Activated CD4-positive, alpha-beta T cell treated with anti-CD3 and anti-CD28 coated beads for 36 hours (primary cell): ENCODE results near the gene RPGRIP1L. TPM values are rescaled to one million over a fixed set of nuclear protein-coding genes. Genes with fewer than 3 reads are reported as not detected.
A peak's percentile ranks its signal among the peaks of the same experiment; 100 is the strongest.
"Not testable (repeated sequence)": the region's sequence is repeated elsewhere in the genome, so short reads cannot be mapped to it uniquely, and the experiment has no call there.

Experiments used
- ATAC-seq: fragments of 200-7000 bp; cut with Tn5 transposase; one replicate; pipeline ENCODE4 v1.10.0; 2021; ENCODE audit warnings: mild to moderate bottlenecking, moderate library complexity
- CTCF ChIA-PET: fragments of 350-600 bp; sonication (Branson Sonifier 250); formaldehyde crosslinking; loops from one replicate; lab custom pipeline; 2021; ENCODE audit warnings: antibody characterized with exemption; lab: Charles Lee
- POLR2A ChIA-PET: fragments of 350-600 bp; sonication (Branson Sonifier 250); formaldehyde crosslinking; loops from one replicate; lab custom pipeline; 2021; ENCODE audit warnings: antibody characterized with exemption, inconsistent platforms; lab: Charles Lee
- DNase-seq: peaks from one replicate; pipeline ENCODE4 v3.0.0-alpha.2; 2020
- H3K27ac Mint-ChIP-seq: one replicate; pipeline ENCODE4 v1.8.0; 2021; ENCODE audit warnings: mixed read lengths
- H3K27me3 Mint-ChIP-seq: one replicate; pipeline ENCODE4 v1.8.0; 2021; ENCODE audit warnings: mixed read lengths
- H3K36me3 Mint-ChIP-seq: one replicate; pipeline ENCODE4 v1.8.0; 2021; ENCODE audit warnings: low read depth, mixed read lengths
- H3K4me1 Mint-ChIP-seq: one replicate; pipeline ENCODE4 v1.8.0; 2021; ENCODE audit warnings: mixed read lengths
- H3K4me3 Mint-ChIP-seq: one replicate; pipeline ENCODE4 v1.8.0; 2021; ENCODE audit warnings: mild to moderate bottlenecking, moderate library complexity, mixed read lengths
- H3K9me3 Mint-ChIP-seq: one replicate; pipeline ENCODE4 v1.8.0; 2021; ENCODE audit warnings: low read depth, mixed read lengths
- intact Hi-C, 2 experiments: fragments of 100-400 bp; cut with DNase I in 1 of 2; cut with micrococcal nuclease in 1 of 2; formaldehyde crosslinking; loops; one replicate each; pipeline versions ENCODE4 v1.14.2 to v1.15.1; 2022 to 2024; cut with DNase I, micrococcal nuclease
- total RNA-seq, 2 experiments: library from RNA; stranded (reverse); gene quantifications; one replicate each; pipeline ENCODE4 v1.2.3, GENCODE V29; 2021

The RPGRIP1L gene
- total RNA-seq, 2 experiments from 2014 or later, result 7.8 to 10.2 TPM

DNA sequence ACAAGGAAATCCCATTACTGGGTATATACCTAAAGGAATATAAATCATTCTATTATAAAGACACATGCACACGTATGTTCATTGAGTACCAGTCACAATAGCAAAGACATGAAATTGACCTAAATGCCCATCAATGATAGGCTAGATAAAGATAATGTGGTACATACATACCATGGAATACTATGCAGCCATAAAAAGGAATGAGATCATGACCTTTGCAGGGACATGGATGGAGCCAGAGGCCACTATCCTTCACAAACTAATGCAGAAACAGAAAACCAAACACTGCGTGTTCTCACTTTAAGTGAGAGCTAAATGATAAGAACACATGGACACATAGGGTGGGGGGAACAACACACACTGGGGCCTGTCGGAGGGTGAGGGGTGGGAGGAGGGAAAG, 18.3 kb downstream of the RPGRIP1L start:
- CTCF ChIA-PET, H3K4me1 Mint-ChIP-seq, H3K9me3 Mint-ChIP-seq, POLR2A ChIA-PET, H3K27me3 Mint-ChIP-seq, intact Hi-C loops, DNase-seq, H3K27ac Mint-ChIP-seq, H3K4me3 Mint-ChIP-seq, ATAC-seq: not testable (repeated sequence)
- peaks cover 22% of the 10 kb centered on the region for H3K36me3 Mint-ChIP-seq

DNA sequence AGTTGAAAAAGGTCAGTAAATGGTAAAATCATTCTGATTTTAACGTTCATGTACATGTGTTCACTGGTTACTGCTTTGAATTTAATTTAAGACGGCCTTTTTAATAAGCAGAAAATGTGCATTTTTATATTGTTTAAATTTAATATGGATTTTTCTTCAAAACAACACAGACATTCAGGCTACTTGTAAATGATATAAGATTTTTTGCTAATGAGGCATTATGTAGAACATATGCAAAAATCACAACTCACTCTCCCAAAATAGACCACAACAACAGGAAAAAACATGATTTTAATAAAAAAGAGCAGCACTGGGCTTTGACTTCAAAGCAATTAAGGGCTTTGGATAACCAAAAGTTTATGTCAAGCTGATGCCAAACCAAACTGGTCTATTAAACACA, 22.3 kb downstream of the RPGRIP1L start:
- H3K36me3 Mint-ChIP-seq, result peaks cover 24% of the 10 kb centered on the region
- POLR2A ChIA-PET, result no interaction called here
- no peaks in the 10 kb centered on the region for H3K27me3 Mint-ChIP-seq
- no peak for DNase-seq
- no peak overlapping the region for H3K27ac Mint-ChIP-seq
- no peaks in the 10 kb centered on the region for H3K4me1 Mint-ChIP-seq
- intact Hi-C loops, result no loop called here
- CTCF ChIA-PET, result interaction anchor here (1.1 kb wide), 1 partner anchor 15 kb away, joined by 3 read pairs; no protein-coding TSS in a partner anchor
- H3K4me3 Mint-ChIP-seq, result no peak overlapping the region
- H3K9me3 Mint-ChIP-seq, result no peaks in the 10 kb centered on the region
- no peak for ATAC-seq

DNA sequence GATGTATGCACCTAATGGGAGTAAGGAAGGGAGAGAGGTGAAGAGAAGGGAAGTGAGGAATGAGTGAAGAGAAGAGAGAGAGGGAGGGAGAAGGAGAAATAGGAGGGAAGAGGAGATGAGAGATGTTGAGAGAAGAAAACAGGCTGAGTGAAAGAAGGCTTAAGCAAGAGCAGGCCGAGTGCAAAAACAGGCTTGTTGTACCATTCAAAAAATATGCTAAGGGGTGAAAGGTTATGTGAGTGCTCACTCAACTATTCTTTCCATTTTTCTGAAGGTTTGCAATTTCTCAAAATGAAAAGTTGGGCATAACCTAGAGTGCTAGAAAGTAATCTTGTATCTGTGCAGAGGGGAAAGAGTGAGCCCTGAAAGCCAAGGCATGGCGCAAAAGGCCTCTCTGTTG, 22.9 kb downstream of the RPGRIP1L start:
- Mint-ChIP-seq H3K27me3 (no peaks in the 10 kb centered on the region), H3K36me3 (peaks cover 24% of the 10 kb centered on the region), H3K4me3 (no peak overlapping the region), H3K9me3 (no peaks in the 10 kb centered on the region), H3K4me1 (no peaks in the 10 kb centered on the region), H3K27ac (no peak overlapping the region)
- CTCF ChIA-PET, result no interaction called here
- POLR2A ChIA-PET, result no interaction called here
- intact Hi-C loops, result no loop called here
- ATAC-seq (no peak), DNase-seq (no peak)

DNA sequence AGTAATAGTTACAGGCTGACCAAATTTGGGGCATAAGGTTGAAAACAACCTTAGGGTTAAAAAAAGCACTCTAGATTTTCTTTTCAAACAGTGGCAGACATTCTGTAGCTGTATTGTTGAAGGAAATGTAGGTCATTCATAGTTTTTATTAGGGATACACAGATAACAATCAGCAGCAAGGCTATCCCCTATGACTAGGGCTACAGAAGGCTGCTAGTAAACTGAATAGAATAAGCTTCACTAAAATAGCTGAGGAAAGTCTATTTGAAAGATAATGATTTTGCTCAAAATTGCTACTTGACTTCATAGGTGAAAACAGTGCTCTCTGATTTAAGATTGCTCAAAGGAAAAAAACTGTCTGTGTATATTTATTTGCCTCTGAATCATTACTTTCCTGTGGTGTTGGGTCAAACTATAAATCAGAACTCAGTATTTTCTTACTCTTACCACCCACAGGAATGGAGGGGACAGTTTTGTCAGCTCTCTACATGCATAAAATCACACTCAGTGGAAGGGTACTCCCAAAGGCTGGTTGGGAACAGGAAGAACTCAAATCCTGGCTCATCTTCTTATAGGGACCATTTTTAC, 24.8 kb downstream of the RPGRIP1L start:
- intact Hi-C loops, result no loop called here
- ChIA-PET POLR2A (no interaction called here), CTCF (interaction anchor here (0.6 to 1.4 kb wide), 2 partner anchors 14 to 64 kb away, joined by 3 to 6 read pairs; no protein-coding TSS in a partner anchor)
- no peak for DNase-seq
- no peak for ATAC-seq
- no peaks in the 10 kb centered on the region for H3K27me3 Mint-ChIP-seq
- no peak overlapping the region for H3K27ac Mint-ChIP-seq
- no peak overlapping the region for H3K4me3 Mint-ChIP-seq
- no peaks in the 10 kb centered on the region for H3K4me1 Mint-ChIP-seq
- H3K9me3 Mint-ChIP-seq, result no peaks in the 10 kb centered on the region
- peaks cover 13% of the 10 kb centered on the region for H3K36me3 Mint-ChIP-seq

DNA sequence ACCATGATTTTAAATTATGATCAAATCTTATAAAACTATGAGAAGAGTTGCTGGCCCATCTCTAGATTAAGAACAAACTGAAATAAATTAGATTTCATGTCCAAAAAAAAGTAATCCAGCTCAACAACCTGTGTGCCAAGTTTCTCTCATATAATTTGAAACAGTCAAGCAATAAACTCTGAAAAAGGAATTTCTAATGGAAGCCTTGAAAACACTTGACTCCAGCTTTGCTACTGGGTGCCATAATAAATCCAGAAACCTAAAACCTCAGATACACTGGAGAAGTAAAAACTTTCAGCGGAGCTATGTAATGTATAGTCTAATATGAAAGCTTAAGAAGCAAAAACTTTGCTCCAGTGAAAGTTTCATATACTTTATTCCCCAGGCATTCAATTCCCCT, 25.5 kb downstream of the RPGRIP1L start:
- intact Hi-C loops, result no loop called here
- POLR2A ChIA-PET, result no interaction called here
- CTCF ChIA-PET, result interaction anchor here (0.6 to 1.4 kb wide), 3 partner anchors 12 to 65 kb away, joined by 3 to 6 read pairs (median 3); no protein-coding TSS in a partner anchor

DNA sequence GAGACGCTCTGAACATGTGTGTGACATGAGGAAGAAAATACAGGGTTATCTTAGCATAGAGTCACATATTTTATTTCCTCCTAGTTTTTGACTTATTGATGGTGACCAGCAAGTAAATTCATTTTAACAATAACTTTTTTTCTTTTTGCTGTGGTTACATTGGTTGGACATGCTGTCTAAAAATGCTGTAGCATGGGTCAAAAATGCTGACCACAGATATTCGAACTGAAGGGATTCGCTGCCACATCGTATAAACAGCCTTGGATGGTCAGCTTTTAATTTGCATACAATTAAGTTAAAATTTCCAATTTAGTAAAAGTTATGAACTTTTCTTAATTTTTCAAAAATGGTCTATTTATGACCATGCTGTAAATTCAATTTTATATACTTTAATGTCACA, 30.5 kb downstream of the RPGRIP1L start:
- Mint-ChIP-seq H3K4me3 (no peak overlapping the region), H3K9me3 (no peaks in the 10 kb centered on the region), H3K36me3 (no peaks in the 10 kb centered on the region), H3K27ac (no peak overlapping the region), H3K4me1 (no peaks in the 10 kb centered on the region), H3K27me3 (no peaks in the 10 kb centered on the region)
- intact Hi-C loops, result no loop called here
- ATAC-seq, result no peak
- CTCF ChIA-PET, result no interaction called here
- POLR2A ChIA-PET, result no interaction called here
- no peak for DNase-seq

More for the DNA sequence above, 25.5 kb downstream of the RPGRIP1L start:
- Mint-ChIP-seq H3K4me3 (no peak overlapping the region), H3K27me3 (no peaks in the 10 kb centered on the region), H3K27ac (no peak overlapping the region), H3K4me1 (no peaks in the 10 kb centered on the region), H3K9me3 (no peaks in the 10 kb centered on the region), H3K36me3 (peaks cover 6% of the 10 kb centered on the region)
- ATAC-seq (no peak), DNase-seq (no peak)

DNA sequence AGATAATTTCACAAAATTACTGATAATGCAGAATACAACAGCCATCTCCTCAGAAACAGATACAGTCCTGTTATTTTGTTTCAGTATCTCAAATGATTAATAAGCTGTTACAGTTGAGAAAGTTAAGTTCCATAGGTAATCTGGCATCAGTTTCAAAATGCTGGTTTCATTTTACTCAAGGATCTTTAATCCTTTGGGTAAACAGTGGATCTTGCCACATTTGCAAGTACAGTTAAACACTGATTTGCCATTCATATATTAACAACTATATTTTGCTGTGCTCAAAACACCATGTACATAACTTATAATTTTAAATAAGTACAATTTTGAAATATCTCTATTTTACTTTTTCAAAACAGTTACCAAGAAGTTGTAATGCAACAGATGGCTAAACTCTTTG, 31.2 kb downstream of the RPGRIP1L start:
- no peaks in the 10 kb centered on the region for H3K9me3 Mint-ChIP-seq
- no peaks in the 10 kb centered on the region for H3K36me3 Mint-ChIP-seq
- H3K4me3 Mint-ChIP-seq, result no peak overlapping the region
- POLR2A ChIA-PET, result no interaction called here
- no peaks in the 10 kb centered on the region for H3K27me3 Mint-ChIP-seq
- ATAC-seq (no peak), DNase-seq (no peak)
- CTCF ChIA-PET, result interaction anchor here (0.7 to 1.0 kb wide), 2 partner anchors 123 to 127 kb away, joined by 3 read pairs; no protein-coding TSS in a partner anchor
- no peak overlapping the region for H3K27ac Mint-ChIP-seq
- intact Hi-C loops, result no loop called here
- no peaks in the 10 kb centered on the region for H3K4me1 Mint-ChIP-seq

DNA sequence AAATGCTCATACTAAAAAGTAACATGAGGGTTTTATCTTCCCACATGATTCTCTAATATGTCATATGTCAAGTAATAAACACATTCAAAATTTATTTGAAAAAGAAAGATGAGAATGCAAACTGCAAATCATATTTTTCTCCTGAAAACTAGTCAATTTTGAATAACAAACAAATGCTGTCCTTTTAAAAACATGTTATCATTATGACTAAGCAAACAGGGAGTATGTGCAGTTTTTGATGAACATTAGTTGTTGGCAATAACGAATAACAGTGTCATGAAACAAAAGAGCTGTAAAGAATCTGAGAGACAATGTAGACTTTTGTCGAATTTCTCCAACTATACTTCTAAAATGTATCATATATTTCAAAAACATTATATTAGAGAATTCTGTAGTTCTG, 34.8 kb downstream of the RPGRIP1L start:
- H3K27ac Mint-ChIP-seq, result no peak overlapping the region
- no peak for ATAC-seq
- intact Hi-C loops, result no loop called here
- POLR2A ChIA-PET, result no interaction called here
- peaks cover 16% of the 10 kb centered on the region for H3K4me1 Mint-ChIP-seq
- DNase-seq, result no peak
- no peak overlapping the region for H3K4me3 Mint-ChIP-seq
- H3K36me3 Mint-ChIP-seq, result no peaks in the 10 kb centered on the region
- no peaks in the 10 kb centered on the region for H3K27me3 Mint-ChIP-seq
- H3K9me3 Mint-ChIP-seq, result no peaks in the 10 kb centered on the region
- CTCF ChIA-PET, result no interaction called here

DNA sequence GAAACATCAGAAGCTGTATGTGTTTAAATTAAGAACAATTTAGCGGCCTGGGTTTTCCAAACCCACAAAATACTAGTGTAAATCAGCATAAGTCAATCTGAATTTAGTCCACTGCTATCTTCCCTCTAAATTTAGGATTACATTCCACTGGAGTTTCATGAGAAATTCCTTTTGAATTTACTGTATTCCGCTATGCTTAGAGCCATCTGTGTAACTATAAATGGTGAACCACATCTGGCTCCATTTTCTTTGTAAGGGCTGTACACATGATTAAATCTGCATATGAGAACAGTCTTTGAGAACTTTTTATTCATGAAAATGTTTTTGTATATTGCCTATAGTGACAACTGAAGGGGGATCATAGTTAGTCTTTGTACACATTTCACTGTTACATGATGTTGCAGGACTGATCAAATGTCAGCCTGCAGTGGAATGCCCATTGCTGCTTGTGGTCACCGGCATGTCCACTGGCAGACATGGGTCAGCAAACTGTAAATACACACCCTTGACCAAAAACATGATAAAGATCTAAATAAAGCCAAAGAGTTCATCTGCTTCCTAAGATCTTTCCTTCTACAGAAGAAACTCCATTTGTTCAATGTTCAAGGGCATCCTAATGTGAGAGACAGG, 36.8 kb downstream of the RPGRIP1L start:
- H3K27me3 Mint-ChIP-seq, result no peaks in the 10 kb centered on the region
- H3K36me3 Mint-ChIP-seq, result no peaks in the 10 kb centered on the region
- ATAC-seq (no peak), DNase-seq (no peak)
- no peaks in the 10 kb centered on the region for H3K9me3 Mint-ChIP-seq
- no peak overlapping the region for H3K4me3 Mint-ChIP-seq
- H3K4me1 Mint-ChIP-seq, result peaks cover 16% of the 10 kb centered on the region
- intact Hi-C loops, result no loop called here
- no peak overlapping the region for H3K27ac Mint-ChIP-seq
- POLR2A ChIA-PET, result no interaction called here
- CTCF ChIA-PET, result interaction anchor here (0.7 kb wide), 1 partner anchor 108 kb away, joined by 3 read pairs; no protein-coding TSS in a partner anchor

DNA sequence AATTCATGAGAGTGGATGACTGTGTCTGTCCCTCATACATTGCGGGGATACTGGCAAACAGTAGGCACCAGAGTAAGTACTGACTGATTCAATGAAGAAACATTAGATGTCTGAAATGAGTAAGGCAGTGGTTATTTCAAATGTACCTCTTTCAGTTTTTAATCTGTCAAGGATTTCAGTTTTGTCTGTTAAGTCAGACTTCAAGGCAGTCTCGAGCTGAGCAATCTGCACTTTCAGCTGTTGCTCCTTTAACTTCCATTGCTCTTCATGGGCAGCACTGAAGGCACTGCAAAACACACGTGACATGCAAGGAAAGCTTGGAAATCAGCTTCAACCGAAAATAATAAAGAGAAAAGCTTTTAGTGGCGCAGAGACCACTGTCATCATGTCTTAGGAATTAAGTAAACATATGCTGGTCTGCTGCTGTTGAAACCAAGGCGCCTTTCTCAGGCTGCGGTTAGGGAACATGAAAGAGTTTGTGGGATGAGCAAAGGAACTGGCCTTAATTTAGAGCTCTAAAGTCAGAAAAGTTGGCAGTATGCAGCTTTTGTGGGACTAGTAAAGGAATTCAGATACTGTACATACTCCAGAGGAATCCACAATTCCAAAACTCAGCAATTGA, 38.8 kb downstream of the RPGRIP1L start:
- peaks cover 16% of the 10 kb centered on the region for H3K4me1 Mint-ChIP-seq
- H3K9me3 Mint-ChIP-seq, result no peaks in the 10 kb centered on the region
- no peak overlapping the region for H3K4me3 Mint-ChIP-seq
- H3K27me3 Mint-ChIP-seq, result no peaks in the 10 kb centered on the region
- ATAC-seq, result peak; percentile 99
- peak; percentile 58 for DNase-seq
- ChIA-PET CTCF (interaction anchor here (0.8 to 1.8 kb wide), 4 partner anchors 8 to 39 kb away, joined by 3 to 6 read pairs (median 4); partner anchors contain the start of gene FTO), POLR2A (interaction anchor here (0.6 to 1.0 kb wide), 3 partner anchors 38 to 183 kb away, joined by 3 to 4 read pairs (median 3); partner anchors contain the start of gene RPGRIP1L)
- intact Hi-C loops, result loop anchor here (1.0 to 2.0 kb wide), 2 partner anchors 38 to 130 kb away; partner anchors contain the start of gene RPGRIP1L (in 1 of the 2)
- H3K36me3 Mint-ChIP-seq, result no peaks in the 10 kb centered on the region
- no peak overlapping the region for H3K27ac Mint-ChIP-seq

DNA sequence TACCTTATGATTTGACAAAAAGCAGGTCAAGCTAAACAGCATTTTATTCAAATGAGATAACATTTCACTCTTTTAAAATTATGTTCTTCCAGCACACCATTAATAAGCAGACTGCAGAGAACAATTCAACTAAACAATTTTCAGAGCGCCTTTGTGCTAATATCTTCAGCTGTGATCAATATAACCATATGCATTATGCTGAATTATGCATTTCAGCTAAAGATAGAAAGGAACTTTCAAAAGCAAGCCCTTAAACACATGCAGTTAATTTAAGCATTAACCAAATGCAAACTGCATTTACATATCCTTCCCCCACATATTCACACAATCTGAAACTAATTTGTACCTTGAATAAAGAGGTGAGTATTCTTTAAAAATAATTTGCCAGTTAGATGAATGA, 41.6 kb downstream of the RPGRIP1L start:
- POLR2A ChIA-PET, result no interaction called here
- Mint-ChIP-seq H3K27me3 (no peaks in the 10 kb centered on the region), H3K9me3 (no peaks in the 10 kb centered on the region), H3K27ac (no peak overlapping the region), H3K36me3 (peaks cover 4% of the 10 kb centered on the region), H3K4me3 (no peak overlapping the region), H3K4me1 (peaks cover 16% of the 10 kb centered on the region)
- DNase-seq (no peak), ATAC-seq (no peak)
- intact Hi-C loops, result no loop called here
- CTCF ChIA-PET, result interaction anchor here (0.9 kb wide), 1 partner anchor 10 kb away, joined by 3 read pairs; no protein-coding TSS in a partner anchor
